HL-60 (cell line): ENCODE results near the gene MPO.

Experiments used
- DNase-seq, 2 experiments: peaks; one replicate each; pipeline ENCODE4 v3.0.0-alpha.2; 2010 to 2020; ENCODE audit warnings: low read depth in 1 of 2, low spot score in 1 of 2
- H3K27ac ChIP-seq: fragments of 250-450 bp; sonication (Bioruptor Pico); replicated peaks from 2 replicates; pipeline ENCODE4 v1.5.1; 2020; ENCODE audit warnings: mild to moderate bottlenecking, moderate library complexity
- H3K27me3 ChIP-seq: fragments of 250-450 bp; sonication (Bioruptor Pico); 2 replicates; pipeline ENCODE4 v1.5.1; 2021; ENCODE audit warnings: mild to moderate bottlenecking, moderate library complexity; ENCODE audit not compliant: insufficient read depth, poor library complexity, severe bottlenecking
- H3K4me3 ChIP-seq: replicated peaks from 2 replicates; pipeline ENCODE4 v1.5.1; 2011; ENCODE audit warnings: mild to moderate bottlenecking, control low read depth, low read length; ENCODE audit not compliant: insufficient read depth
- GABPA ChIP-seq: IDR thresholded peaks from 2 replicates; pipeline ENCODE4 v1.6.1; 2012; ENCODE audit warnings: low read depth
- POLR2AphosphoS5 ChIP-seq: IDR thresholded peaks from 2 replicates; pipeline ENCODE4 v1.6.1; 2012; ENCODE audit warnings: low read depth
- REST ChIP-seq: IDR thresholded peaks from 2 replicates; pipeline ENCODE4 v1.6.1; 2012; ENCODE audit warnings: low read depth; ENCODE audit not compliant: insufficient replicate concordance
- SPI1 ChIP-seq: IDR thresholded peaks from 2 replicates; pipeline ENCODE4 v1.6.1; 2012; ENCODE audit warnings: low read depth, mild to moderate bottlenecking, borderline replicate concordance
- TF ChIP-seq, protein P1 (sequence below): IDR thresholded peaks from one replicate; pipeline ENCODE4 v1.5.1; 2011; ENCODE audit warnings: low read length, control low read depth, inconsistent platforms; ENCODE audit not compliant: insufficient read depth

Gene MPO

GRCh38 chr17:58315281-58315711 lies 34.6 kb upstream of the MPO start:
- TF ChIP-seq POLR2AphosphoS5 (no peak), REST (no peak), SPI1 (no peak), GABPA (no peak)
- TF ChIP-seq, protein P1, sequence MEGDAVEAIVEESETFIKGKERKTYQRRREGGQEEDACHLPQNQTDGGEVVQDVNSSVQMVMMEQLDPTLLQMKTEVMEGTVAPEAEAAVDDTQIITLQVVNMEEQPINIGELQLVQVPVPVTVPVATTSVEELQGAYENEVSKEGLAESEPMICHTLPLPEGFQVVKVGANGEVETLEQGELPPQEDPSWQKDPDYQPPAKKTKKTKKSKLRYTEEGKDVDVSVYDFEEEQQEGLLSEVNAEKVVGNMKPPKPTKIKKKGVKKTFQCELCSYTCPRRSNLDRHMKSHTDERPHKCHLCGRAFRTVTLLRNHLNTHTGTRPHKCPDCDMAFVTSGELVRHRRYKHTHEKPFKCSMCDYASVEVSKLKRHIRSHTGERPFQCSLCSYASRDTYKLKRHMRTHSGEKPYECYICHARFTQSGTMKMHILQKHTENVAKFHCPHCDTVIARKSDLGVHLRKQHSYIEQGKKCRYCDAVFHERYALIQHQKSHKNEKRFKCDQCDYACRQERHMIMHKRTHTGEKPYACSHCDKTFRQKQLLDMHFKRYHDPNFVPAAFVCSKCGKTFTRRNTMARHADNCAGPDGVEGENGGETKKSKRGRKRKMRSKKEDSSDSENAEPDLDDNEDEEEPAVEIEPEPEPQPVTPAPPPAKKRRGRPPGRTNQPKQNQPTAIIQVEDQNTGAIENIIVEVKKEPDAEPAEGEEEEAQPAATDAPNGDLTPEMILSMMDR, result no peak
- no peak for DNase-seq
- Histone ChIP-seq H3K27ac (no peak overlapping the region), H3K4me3 (no peak overlapping the region), H3K27me3 (no peaks in the 10 kb centered on the region)

- Histone ChIP-seq H3K27ac (no peak overlapping the region), H3K27me3 (no peaks in the 10 kb centered on the region), H3K4me3 (no peak overlapping the region)
- no peak for DNase-seq
- no peak for TF ChIP-seq POLR2AphosphoS5
- TF ChIP-seq, protein P1, result no peak
- TF ChIP-seq REST, result no peak
- no peak for TF ChIP-seq SPI1
- TF ChIP-seq GABPA, result no peak
These were observed 33.9 kb upstream of the MPO start for GRCh38 chr17:58314706-58315015.

GRCh38 chr17:58313815-58314705 lies 33.3 kb upstream of the MPO start:
- H3K27me3 ChIP-seq, result no peaks in the 10 kb centered on the region
- no peak for DNase-seq
- no peak overlapping the region for H3K4me3 ChIP-seq
- TF ChIP-seq, protein P1, result no peak
- TF ChIP-seq SPI1 (no peak), POLR2AphosphoS5 (no peak), REST (no peak), GABPA (no peak)
- H3K27ac ChIP-seq, result no peak overlapping the region
